HG02610 (cell line): Measurements from ENCODE around the gene C6orf132.

Experiments
- ATAC-seq: cut with Tn5 transposase; IDR thresholded peaks from one replicate; pipeline ENCODE4 v1.9.1; 2021; ENCODE audit warnings: mild to moderate bottlenecking, moderate library complexity; ENCODE audit not compliant: unreplicated experiment

The C6orf132 gene

GRCh38 chr6:42078386-42078785, 64.0 kb downstream of the C6orf132 start:
- no peak for ATAC-seq

- ATAC-seq, result no peak
Measured at GRCh38 chr6:42075159-42075838, 67.1 kb downstream of the C6orf132 start.

GRCh38 chr6:42073287-42073686, 69.1 kb downstream of the C6orf132 start:
- ATAC-seq, result no peak

- ATAC-seq, result no peak
Measured at GRCh38 chr6:42071881-42072583, 70.4 kb downstream of the C6orf132 start.

- ATAC-seq, result no peak
Measured at GRCh38 chr6:42068872-42069522, 73.4 kb downstream of the C6orf132 start.

GRCh38 chr6:42068173-42068572, 74.2 kb downstream of the C6orf132 start:
- ATAC-seq, result no peak

- ATAC-seq, result no peak
Measured at GRCh38 chr6:42066156-42066675, 76.2 kb downstream of the C6orf132 start.

- ATAC-seq, result no peak
Measured at GRCh38 chr6:42059743-42060142, 82.7 kb downstream of the C6orf132 start.

GRCh38 chr6:42053601-42054000, 88.8 kb downstream of the C6orf132 start:
- ATAC-seq, result no peak

GRCh38 chr6:42051268-42051653, 91.2 kb downstream of the C6orf132 start:
- ATAC-seq, result no peak
